Stimulated activated CD8-positive, alpha-beta memory T cell treated with anti-CD3 and anti-CD28 coated beads, Interleukin-15, amount 100 ng/mL, for 1 hour (primary cell): Measurements from ENCODE around the gene DENND1C.
"Not testable (repeated sequence)": the region's sequence is repeated elsewhere in the genome, so short reads cannot be mapped to it uniquely, and the experiment has no call there.

Source experiments
- DNase-seq: peaks from one replicate; pipeline ENCODE4 v3.0.0-alpha.2; 2020; ENCODE audit warnings: low read depth

Gene DENND1C

GRCh38 chr19:6508028-6508771 lies 26.6 kb upstream of the DENND1C start:
- DNase-seq: not testable (repeated sequence)

DNA sequence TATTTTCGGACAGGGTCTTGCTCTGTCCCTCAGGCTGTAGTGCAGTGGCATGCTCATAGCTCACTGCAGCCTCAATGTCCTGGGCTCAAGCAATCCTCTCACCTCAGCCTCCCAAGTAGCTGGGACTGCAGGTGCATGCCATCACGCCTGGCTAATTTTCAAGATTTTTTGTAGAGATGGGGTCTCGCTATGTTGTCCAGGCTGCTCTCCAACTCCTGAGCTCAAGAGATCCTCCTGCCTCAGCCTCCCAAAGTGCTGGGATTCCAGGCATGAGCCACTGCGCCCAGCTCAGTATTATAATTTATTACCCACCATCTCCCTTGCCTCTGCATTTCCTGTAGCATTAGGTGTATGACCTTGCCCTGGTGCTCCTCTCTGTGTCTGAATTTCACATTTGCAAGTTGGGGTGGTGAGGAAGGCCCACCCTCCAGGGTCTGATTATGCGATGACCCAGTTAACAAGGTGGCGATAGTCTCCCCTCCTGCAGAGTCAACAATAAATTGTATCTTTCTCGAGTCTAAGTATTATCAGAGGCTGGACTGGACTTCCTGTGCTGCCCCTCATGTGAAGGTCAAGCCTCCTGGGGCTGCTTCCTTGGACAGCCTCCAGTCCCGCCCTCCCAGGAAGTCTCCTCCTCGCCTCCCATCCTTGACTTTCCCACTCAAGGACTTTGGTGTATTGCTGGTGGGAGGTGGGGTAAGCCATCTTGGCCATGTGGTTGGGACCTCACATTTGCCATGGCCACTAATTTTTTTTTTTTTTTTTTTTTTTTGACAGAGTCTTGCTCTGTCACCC lies 22.0 kb upstream of the DENND1C start:
- no peak for DNase-seq

- DNase-seq: no peak
Observed at GRCh38 chr19:6501740-6502648, 20.4 kb upstream of the DENND1C start, which contains the start of gene TUBB4A. Gene TUBB4A, minus strand, starts transcription at chr19:6502309. Its CDS starts 97 bp downstream, at chr19:6502212.

GRCh38 chr19:6500837-6501739 lies 19.5 kb upstream of the DENND1C start:
- DNase-seq: no peak

DNA sequence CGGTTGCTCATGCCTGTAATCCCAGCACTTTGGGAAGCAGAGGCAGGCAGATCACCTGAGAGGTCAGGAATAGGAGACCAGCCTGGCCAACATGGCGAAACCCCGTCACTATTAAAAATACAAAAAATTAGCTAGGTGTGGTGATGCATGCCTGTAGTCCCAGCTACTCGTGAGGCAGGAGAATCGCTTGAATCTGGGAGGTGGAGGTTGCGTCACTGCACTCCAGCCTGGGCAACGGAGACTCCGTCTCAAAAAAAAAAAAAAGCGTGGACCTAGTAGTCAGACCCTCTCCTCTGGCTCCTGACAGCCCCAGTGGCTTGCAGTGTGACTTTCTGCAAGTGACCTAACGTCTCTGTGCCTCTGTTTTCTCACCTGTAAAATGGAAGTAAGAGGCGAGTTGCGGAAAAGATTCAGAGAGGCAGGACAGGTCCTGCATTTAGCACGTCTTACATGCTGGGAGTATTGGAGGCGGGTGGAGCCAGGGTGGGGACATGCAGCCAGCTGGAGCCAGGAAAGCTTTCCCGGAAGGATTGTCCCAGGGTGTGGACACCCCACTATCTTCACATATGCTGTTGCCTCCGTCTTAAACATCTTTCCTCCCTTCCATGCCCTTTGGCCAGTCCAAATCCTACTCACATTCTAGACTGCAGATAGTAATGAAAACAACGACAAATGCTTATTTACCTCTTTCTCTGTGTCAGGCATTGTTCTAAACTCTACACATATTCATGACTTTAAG lies 17.6 kb upstream of the DENND1C start:
- DNase-seq: no peak

GRCh38 chr19:6498294-6499036 lies 16.9 kb upstream of the DENND1C start:
- no peak for DNase-seq

DNA sequence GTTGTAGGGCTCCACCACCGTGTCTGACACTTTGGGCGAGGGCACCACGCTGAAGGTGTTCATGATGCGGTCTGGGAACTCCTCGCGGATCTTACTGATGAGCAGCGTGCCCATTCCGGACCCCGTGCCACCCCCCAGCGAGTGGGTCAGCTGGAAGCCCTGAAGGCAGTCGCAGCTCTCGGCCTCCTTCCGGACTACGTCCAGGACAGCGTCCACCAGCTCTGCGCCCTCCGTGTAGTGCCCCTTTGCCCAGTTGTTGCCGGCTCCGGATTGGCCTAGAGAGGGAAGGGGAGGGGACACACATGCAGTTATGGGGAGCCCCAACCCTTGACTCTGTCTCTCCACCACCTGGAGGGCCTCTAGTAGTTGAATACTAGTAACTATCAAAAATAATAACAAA lies 14.4 kb upstream of the DENND1C start:
- no peak for DNase-seq

DNA sequence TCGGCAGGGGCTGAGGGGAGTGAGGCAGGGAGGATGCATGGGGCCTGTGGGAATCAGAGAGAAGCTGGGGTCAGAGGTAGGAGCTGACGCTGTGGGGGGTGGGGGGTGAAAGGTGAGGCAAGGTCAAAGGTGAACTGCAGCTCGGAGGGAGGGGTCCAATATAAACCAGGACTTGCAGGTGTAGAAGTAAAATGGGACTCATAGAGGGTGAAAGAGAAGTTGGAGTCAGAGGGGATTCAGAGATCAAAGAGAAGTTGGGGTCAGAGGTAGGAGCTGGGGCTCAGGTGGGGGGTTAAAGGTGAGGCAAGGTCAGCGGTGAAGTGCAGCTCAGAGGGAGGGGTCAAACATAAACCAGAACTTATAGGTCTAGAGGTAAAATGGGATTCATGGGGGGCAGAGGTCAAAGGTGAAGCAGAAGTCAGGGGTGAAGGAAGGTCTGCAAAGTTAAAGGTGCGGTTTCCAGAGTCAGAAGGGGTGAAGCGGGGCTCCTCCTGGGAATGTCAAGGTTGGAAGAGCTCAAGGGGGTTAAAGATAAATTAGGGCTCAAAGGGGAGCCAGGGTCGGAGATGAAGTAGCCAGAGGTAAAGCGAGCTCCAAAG lies 12.9 kb upstream of the DENND1C start:
- no peak for DNase-seq

GRCh38 chr19:6491802-6492592 lies 10.4 kb upstream of the DENND1C start:
- no peak for DNase-seq

DNA sequence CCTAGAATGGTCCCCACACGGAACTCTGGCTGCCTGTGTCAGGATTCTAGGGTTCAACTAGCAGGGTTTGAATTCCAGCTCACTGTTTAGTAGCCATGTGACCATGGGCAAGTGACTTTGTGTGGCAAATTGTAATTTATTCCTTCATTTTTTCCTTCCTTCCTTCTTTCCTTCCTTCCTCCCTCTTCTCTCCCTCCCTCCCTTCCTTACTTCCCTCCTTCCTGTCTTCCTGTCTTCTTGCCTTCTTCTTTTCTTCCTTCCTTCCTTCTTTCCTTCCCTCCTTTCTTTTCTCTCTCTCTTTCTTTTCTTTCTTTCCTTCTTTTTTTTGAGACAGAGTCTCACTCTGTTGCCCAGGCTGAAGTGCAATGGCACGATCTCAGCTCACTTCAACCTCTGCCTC lies 8.5 kb upstream of the DENND1C start:
- DNase-seq: no peak

DNA sequence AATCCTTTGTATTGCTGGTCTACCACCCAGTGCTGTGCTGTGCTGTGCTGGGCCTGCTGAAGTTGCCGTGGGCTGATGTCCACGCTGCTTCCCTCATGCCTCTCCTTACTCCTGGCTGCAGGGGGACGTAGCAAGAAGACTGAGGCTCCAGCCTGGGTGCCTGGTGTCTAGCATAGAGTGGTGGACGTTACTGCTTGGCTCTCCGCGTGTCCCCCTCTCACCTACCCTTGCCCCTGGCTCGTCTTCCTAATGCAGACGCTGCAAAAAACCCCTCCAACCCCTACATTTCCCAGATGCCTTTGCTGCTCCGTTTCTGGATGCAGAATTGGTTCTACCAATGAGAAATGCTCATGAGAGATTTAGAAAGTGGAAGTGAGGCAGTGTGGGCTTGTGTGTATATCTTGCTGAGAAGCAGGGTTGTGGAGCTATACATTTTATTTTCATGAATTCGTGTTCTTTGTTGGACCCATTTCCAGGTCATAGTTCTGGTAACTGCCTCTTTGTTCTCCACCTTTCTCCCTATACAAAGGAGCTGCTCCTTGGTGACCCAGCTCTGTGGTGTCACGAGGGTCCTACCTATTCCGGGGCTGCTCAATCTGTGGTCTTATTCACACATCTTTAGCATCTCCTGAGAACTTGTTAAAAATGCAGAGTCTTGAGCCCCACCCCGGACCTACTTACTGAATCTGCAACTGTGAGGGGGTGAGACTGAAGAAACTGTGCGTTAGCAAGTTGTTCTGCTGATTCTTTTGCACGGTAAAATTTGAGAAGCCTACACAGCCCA lies 7.9 kb upstream of the DENND1C start:
- DNase-seq: no peak

DNA sequence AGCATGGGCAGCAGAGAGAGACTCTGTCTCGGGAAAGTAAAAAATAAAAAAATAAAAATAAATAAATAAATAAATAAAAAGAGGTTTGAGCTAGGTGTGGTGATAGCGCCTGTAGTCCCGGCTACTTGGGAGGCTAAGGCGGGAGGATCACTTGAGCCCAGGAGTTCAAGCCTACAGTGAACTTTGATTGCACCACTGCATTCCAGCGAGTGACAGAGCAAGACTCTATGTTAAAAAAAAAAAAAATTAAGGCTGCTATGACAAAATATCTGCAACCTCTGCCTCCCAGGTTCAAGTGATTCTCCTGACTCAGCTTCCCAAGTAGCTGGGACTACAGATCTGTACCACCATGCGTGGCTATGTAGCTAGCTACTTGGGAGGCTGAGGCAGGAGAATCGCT lies 3.2 kb upstream of the DENND1C start:
- DNase-seq: no peak

GRCh38 chr19:6484230-6484629 lies 2.6 kb upstream of the DENND1C start:
- no peak for DNase-seq

GRCh38 chr19:6483235-6483634 lies 1.6 kb upstream of the DENND1C start:
- no peak for DNase-seq

DNA sequence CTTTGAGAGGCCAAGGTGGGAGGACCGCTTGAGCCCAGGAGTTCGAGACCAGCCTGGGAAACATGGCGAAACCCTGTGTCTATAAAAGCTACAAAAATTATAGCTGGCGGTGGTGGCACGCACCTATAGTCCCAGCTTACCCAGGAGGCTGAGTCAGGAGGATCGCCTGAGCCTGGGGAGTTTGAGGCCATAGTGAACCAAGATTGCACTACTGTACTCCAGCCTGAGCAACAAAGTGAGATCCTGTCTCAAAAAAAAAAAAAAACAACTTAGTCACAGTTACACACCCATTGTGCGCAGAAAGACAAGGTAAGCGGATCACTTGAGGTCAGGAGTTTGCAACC lies 728 bp upstream of the DENND1C start:
- no peak for DNase-seq

- no peak for DNase-seq
Observed at GRCh38 chr19:6480848-6481415, 655 bp downstream of the DENND1C start.

GRCh38 chr19:6479836-6480398 lies 1.7 kb downstream of the DENND1C start:
- DNase-seq: no peak
